A549 treated with DMSO at 1 μM for 4 hours (cell line): ENCODE measurements around the gene CLIC2. TPM values are rescaled to one million over a fixed set of nuclear protein-coding genes. Genes with fewer than 3 reads are reported as not detected.

Experiments used
- total RNA-seq: library from RNA; stranded (reverse); fragments of 200-300 nt; extraction: Qiagen RNA extraction; gene quantifications from 5 replicates; pipeline ENCODE4 v1.2.3, GENCODE V29; 2022; ENCODE audit warnings: low read depth

CLIC2 gene
- total RNA-seq = 0.05 to 0.23 TPM (median 0.17 TPM) in 4 of 5 replicates, not detected in the other

DNA sequence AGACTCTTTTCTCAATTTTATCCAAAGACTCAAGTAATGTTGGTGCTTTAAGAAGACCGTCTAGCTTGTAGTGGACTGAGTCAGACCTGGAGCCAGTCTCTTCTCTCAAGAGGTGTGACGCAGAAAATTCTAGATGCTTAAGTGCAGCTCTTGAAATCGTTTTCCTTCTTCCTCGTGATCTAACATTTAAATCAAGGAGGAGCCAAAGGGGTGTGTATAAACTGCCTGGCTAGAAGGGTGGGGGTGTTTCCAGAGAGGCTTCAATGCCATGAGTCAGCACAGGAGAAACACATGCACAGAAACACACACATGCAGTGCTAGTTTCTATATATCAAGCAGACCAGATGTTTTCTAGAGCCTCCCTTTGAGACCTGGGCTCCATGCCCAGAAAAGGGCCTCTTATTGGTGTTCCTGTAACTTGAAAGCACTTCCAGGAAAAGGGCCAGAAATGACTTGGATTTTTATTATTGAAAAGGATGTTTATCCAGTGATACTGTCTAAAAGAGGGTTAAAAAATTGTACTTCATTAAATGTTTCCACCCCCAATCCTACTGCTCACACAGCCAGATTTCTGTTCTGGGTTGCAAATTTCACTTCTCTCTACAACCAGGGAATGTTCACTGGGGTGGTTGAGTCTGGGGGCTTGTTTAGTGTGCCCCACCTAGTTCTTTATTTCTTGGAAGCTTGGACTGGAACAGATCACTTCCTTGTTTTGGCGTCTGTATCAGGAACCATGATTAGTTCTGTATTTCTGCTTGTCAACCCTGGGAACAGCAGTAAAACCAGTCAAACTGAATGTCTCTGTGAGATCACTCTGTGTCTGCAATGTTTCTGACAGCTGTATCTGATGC, at the start of gene CLIC2:
CLIC2 (minus strand) TSS at position 129 of the 851 bp plus-strand sequence. CDS start 187 bp downstream, outside the sequence.

DNA sequence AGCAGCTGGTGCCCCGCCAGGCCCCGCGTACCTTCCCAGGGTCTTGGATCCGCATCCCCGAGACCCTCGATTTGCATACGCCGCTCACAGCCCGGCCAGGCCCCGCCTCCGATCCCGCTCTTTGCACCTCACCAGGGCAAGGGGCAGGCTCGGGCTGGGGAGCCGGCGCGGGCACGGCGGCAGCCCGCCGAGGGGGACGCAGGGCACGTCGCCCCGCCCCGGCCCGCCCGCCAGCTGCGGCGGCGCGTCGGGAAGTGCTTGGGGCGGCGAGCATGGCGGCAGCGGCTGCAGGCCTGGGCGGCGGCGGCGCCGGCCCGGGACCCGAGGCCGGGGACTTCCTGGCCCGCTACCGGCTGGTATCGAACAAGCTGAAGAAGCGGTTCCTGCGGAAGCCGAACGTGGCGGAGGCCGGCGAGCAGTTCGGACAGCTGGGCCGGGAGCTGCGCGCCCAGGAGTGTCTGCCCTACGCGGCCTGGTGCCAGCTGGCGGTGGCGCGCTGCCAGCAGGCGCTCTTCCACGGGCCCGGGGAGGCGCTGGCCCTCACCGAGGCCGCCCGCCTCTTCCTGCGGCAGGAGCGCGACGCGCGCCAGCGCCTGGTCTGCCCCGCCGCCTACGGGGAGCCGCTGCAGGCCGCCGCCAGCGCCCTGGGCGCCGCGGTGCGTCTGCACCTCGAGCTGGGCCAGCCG, 47.6 kb upstream of the CLIC2 start, which contains the start of gene F8A2:
F8A2 (plus strand) TSS at position 253 of the 686 bp plus-strand sequence; CDS start at position 273, 20 bp downstream.

DNA sequence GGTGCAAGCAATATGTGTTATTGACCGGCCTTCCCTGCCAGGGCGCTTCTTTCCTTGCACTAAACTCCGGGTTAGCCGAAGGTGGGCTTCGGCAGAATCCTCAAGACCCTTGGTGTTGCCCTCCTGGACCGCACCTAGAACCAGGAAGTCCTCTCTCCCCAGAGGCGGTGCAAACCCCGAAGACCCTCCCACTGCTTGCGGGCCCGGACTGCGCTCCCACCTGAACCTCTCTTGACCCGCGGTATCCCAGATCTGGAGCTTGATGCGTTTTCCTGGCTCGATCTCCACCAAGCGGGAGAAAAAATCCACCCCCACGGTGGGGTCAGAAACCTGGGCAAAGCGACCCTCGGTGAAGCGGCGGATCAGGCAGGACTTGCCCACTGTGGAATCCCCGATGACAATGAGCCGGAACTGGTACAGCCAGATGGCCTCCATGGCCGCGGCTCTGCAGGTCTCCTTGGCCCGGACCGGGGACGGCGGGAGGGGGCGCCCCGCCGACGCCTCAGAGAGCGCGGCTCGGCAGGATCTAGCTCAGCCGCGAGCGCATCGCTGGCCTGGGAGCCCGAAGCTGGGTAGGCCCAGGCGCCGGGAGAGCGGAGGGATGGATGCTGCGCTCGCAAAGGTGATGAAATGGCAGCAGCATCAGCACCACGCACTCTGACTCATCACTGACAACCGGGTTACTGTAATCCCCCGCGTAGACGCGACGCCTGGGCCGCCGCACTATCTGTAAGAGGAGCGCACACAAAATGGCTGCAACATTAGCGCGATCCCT, 70.4 kb downstream of the CLIC2 start, which contains the start of gene RAB39B:
RAB39B (minus strand) TSS at position 638 of the 775 bp plus-strand sequence; CDS start at position 435, 203 bp downstream.

Other genes starting within 250 kb of the CLIC2 start
- gene VBP1, start 118.2 kb downstream of the CLIC2 start, total RNA-seq = 50.8 to 61.3 TPM (median 53.3 TPM) in 5 replicates
- 0.66 to 0.85 TPM (median 0.85 TPM) in 5 replicates for gene RAB39B, start 70.1 kb downstream of the CLIC2 start, total RNA-seq
- gene F8A2, start 47.5 kb upstream of the CLIC2 start, total RNA-seq = not detected in 5 replicates
- gene F8A3, start 124.0 kb upstream of the CLIC2 start, total RNA-seq = 0.37 to 1.1 TPM (median 0.65 TPM) in 5 replicates